Mesenchymal stem cell (in vitro differentiated cells and primary cell): ENCODE measurements around the gene MSANTD4. TPM values are rescaled to one million over a fixed set of nuclear protein-coding genes. Genes with fewer than 3 reads are reported as not detected.
A peak's percentile ranks its signal among the peaks of the same experiment; 100 is the strongest.

Experiments used
- DNase-seq: peaks from one replicate; pipeline ENCODE4 v3.0.0-alpha.2; 2013
- H2AFZ ChIP-seq: one replicate; pipeline ENCODE4 v1.6.1; 2013; ENCODE audit warnings: low read depth, mild to moderate bottlenecking, control low read depth, inconsistent platforms, low read length, moderate library complexity
- H2AK5ac ChIP-seq: 2 replicates; pipeline ENCODE4 v1.6.1; 2013; ENCODE audit warnings: low read length, moderate library complexity, mild to moderate bottlenecking, inconsistent platforms; ENCODE audit not compliant: severe bottlenecking
- H2BK120ac ChIP-seq: one replicate; pipeline ENCODE4 v1.6.1; 2013; ENCODE audit warnings: low read depth, mild to moderate bottlenecking, inconsistent platforms, low read length, moderate library complexity
- H2BK12ac ChIP-seq, 2 experiments: one replicate each; pipeline ENCODE4 v1.6.1; 2013; ENCODE audit warnings: inconsistent platforms in 2 of 2, low read length in 2 of 2, mild to moderate bottlenecking in 2 of 2, moderate library complexity in 2 of 2, control low read depth in 1 of 2
- H2BK15ac ChIP-seq: one replicate; pipeline ENCODE4 v1.6.1; 2013; ENCODE audit warnings: mild to moderate bottlenecking, low read depth, inconsistent platforms; ENCODE audit not compliant: poor library complexity, severe bottlenecking
- H2BK5ac ChIP-seq: 2 replicates; pipeline ENCODE4 v1.6.1; 2013; ENCODE audit warnings: low read depth, mild to moderate bottlenecking, low read length, control low read depth, inconsistent platforms; ENCODE audit not compliant: poor library complexity, severe bottlenecking
- H3K14ac ChIP-seq, 2 experiments: one replicate each; pipeline ENCODE4 v1.6.1; 2013; ENCODE audit warnings: inconsistent platforms in 2 of 2, low read length in 2 of 2, control low read depth in 1 of 2, mild to moderate bottlenecking in 1 of 2, moderate library complexity in 1 of 2
- H3K18ac ChIP-seq, 2 experiments: one replicate each; pipeline ENCODE4 v1.6.1; 2013; ENCODE audit warnings: inconsistent platforms in 2 of 2, low read length in 2 of 2, control low read depth in 1 of 2, low read depth in 1 of 2, mild to moderate bottlenecking in 1 of 2
- H3K23ac ChIP-seq, 2 experiments: one replicate each; pipeline ENCODE4 v1.6.1; 2013; ENCODE audit warnings: inconsistent platforms in 2 of 2, low read length in 2 of 2, mild to moderate bottlenecking in 2 of 2, moderate library complexity in 2 of 2, control low read depth in 1 of 2
- H3K27ac ChIP-seq: 2 replicates; pipeline ENCODE4 v1.5.1; 2013; ENCODE audit warnings: mild to moderate bottlenecking, moderate library complexity, low read length, control low read depth, inconsistent platforms; ENCODE audit not compliant: poor library complexity, severe bottlenecking
- H3K27me3 ChIP-seq, 2 experiments: 2 replicates each; pipeline versions ENCODE4 v1.6.1 to v1.7.0; 2013; ENCODE audit warnings: low read length in 2 of 2, mild to moderate bottlenecking in 2 of 2, moderate library complexity in 2 of 2, control low read depth in 1 of 2, inconsistent platforms in 1 of 2; ENCODE audit not compliant: control insufficient read depth in 1 of 2, insufficient read depth in 1 of 2
- H3K36me3 ChIP-seq, 2 experiments: 2 replicates each; pipeline versions ENCODE4 v1.6.1 to v1.7.0; 2013; ENCODE audit warnings: low read length in 2 of 2, control low read depth in 1 of 2, inconsistent platforms in 1 of 2, low read depth in 1 of 2, mild to moderate bottlenecking in 1 of 2; ENCODE audit not compliant: insufficient read depth in 2 of 2, control insufficient read depth in 1 of 2
- H3K4ac ChIP-seq, 2 experiments: one replicate each; pipeline ENCODE4 v1.6.1; 2013; ENCODE audit warnings: inconsistent platforms in 2 of 2, low read length in 2 of 2, mild to moderate bottlenecking in 2 of 2, moderate library complexity in 2 of 2, control low read depth in 1 of 2, low read depth in 1 of 2
- H3K4me1 ChIP-seq: 2 replicates; pipeline ENCODE4 v1.6.1; 2013; ENCODE audit warnings: low read depth, low read length, control low read depth; ENCODE audit not compliant: control insufficient read depth, insufficient read depth
- H3K4me2 ChIP-seq: 2 replicates; pipeline ENCODE4 v1.6.1; 2013; ENCODE audit warnings: low read length, mild to moderate bottlenecking, inconsistent platforms; ENCODE audit not compliant: poor library complexity, severe bottlenecking
- H3K4me3 ChIP-seq, 2 experiments: 2 replicates each; pipeline versions ENCODE4 v1.5.1 to v1.7.0; 2013; ENCODE audit warnings: low read length in 2 of 2, mild to moderate bottlenecking in 2 of 2, control low read depth in 1 of 2, low read depth in 1 of 2; ENCODE audit not compliant: insufficient read depth in 1 of 2
- H3K79me1 ChIP-seq: replicated peaks from 2 replicates; pipeline ENCODE4 v1.6.1; 2013; ENCODE audit warnings: mild to moderate bottlenecking, control low read depth, low read length, inconsistent platforms; ENCODE audit not compliant: poor library complexity, severe bottlenecking
- H3K9ac ChIP-seq: 2 replicates; pipeline ENCODE4 v1.7.0; 2013; ENCODE audit warnings: mild to moderate bottlenecking, low read length, moderate library complexity
- H3K9me3 ChIP-seq: 2 replicates; pipeline ENCODE4 v1.7.0; 2013; ENCODE audit warnings: mild to moderate bottlenecking, low read length; ENCODE audit not compliant: control insufficient read depth
- H4K8ac ChIP-seq: one replicate; pipeline ENCODE4 v1.6.1; 2013; ENCODE audit warnings: inconsistent platforms, mild to moderate bottlenecking, low read length, moderate library complexity
- H4K91ac ChIP-seq: one replicate; pipeline ENCODE4 v1.6.1; 2013; ENCODE audit warnings: mild to moderate bottlenecking, low read length, inconsistent platforms
- WGBS: methylation state at CpG from one replicate; pipeline ENCODE4 v1.1.7; 2013; ENCODE audit warnings: mixed read lengths; 5-methylcytosine and 5-hydroxymethylcytosine counted together
- polyA plus RNA-seq, 2 experiments: library from polyadenylated mRNA; stranded (reverse); fragments of 200-250 nt; gene quantifications; one replicate each; pipeline ENCODE4 v1.2.3, GENCODE V29; 2013

Gene MSANTD4
- polyA plus RNA-seq (2013, experiment 1 of 2), result 24.9 TPM
- 25.1 TPM for polyA plus RNA-seq (2013, experiment 2 of 2)

DNA sequence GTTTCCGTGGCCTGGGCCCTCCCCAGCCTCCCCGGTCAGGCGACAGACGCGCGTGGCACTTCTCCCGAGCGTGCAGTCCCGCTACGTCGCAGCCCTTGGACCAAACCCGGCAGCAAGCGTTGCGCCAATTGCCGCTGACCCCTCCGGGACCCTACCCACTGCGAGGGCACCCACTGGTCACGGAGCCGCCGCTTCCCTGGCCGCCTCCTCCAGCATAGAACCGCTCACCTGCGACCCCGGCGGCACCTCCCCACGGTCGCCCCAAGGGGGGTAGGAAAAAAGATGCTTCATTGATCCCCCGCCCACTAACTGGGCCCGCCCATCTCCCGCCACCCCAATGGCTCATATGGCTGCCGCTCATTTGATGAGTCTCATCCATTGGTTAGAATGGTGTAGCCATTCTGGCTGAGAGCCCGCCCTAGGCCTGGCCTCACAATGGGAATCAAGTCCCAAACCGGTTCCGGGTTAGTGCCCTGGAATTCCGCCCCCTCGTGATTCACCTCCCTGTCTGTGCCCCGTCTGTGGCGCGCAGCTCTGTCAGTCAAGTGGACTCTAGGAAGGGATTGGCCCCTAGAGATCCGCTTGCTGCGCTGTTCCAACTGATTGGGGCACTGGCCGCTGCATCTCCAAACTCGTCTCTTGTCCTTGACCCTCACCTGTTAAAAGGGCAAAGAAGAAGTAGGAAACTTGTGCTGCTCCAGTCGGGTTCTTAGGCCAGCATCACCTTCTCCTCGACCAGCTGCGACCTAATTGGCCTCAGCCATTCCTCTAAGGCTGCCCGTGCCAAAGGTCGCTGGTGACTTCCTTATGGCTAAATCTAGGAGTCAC is at the start of gene MSANTD4:
Gene MSANTD4, minus strand, starts transcription at position 274 of the 828 bp plus-strand sequence. CDS start 11,323 bp downstream, outside the sequence.
- Histone ChIP-seq H2AK5ac (peak within 1 kb of the TSS; percentile 75), H2BK15ac (no peak within 1 kb of the TSS), H3K4me1 (no peaks in the 10 kb centered on the region), H2BK120ac (peak within 1 kb of the TSS; percentile 75), H3K79me1 (peaks cover 9% of the 10 kb centered on the region), H3K4ac (peak within 1 kb of the TSS; percentile 87 to 91), H4K91ac (peak within 1 kb of the TSS; percentile 91), H2BK5ac (peak within 1 kb of the TSS; percentile 62), H4K8ac (peak within 1 kb of the TSS; percentile 99), H3K23ac (peak within 1 kb of the TSS in 1 of 2 experiments; percentile 96), H3K27ac (peak within 1 kb of the TSS; percentile 70), H3K4me2 (peak within 1 kb of the TSS; percentile 89), H3K9ac (peak within 1 kb of the TSS; percentile 94), H3K36me3 (peaks cover 0 to 6% of the 10 kb centered on the region in 2 experiments), H2BK12ac (peak within 1 kb of the TSS in 1 of 2 experiments; percentile 37), H3K27me3 (no peaks in the 10 kb centered on the region), H3K4me3 (peak within 1 kb of the TSS; percentile 94 to 95), H3K14ac (peak within 1 kb of the TSS in 1 of 2 experiments; percentile 61), H2AFZ (peak within 1 kb of the TSS; percentile 94), H3K18ac (peak within 1 kb of the TSS; percentile 77 to 100), H3K9me3 (no peaks in the 10 kb centered on the region)
- under 1% methylated on average over 48 of the region's 48 CpGs for WGBS
- DNase-seq, result peak; percentile 100

DNA sequence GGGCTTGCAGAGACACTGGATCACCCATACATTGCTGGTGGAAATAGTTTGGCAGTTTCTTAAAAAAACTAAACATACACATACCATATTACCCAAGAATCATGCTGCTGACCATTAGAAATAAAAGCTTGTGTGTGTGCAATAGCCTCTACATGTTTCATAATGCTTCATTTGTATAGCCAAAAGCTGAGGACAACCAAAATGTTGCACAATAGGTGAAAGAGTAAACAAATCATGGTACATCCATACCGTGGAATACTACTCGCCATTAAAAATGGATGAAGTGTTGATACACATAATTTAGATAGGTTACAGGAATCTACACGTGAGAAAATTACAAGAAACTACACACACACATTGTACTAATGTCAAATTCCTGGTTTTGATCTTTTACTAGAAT is 48.6 kb upstream of the MSANTD4 start:
- Histone ChIP-seq H3K4ac (no peak overlapping the region), H3K27me3 (no peaks in the 10 kb centered on the region), H4K8ac (no peak overlapping the region), H3K4me3 (no peak overlapping the region), H2AK5ac (no peak overlapping the region), H3K27ac (no peak overlapping the region), H3K79me1 (peaks cover 7% of the 10 kb centered on the region), H2BK15ac (no peak overlapping the region), H2BK5ac (no peak overlapping the region), H3K18ac (no peak overlapping the region), H3K36me3 (no peaks in the 10 kb centered on the region), H3K23ac (no peak overlapping the region), H3K14ac (no peak overlapping the region), H2AFZ (no peak overlapping the region), H3K4me2 (no peak overlapping the region), H3K9me3 (no peaks in the 10 kb centered on the region), H3K9ac (no peak overlapping the region), H3K4me1 (no peaks in the 10 kb centered on the region), H2BK120ac (no peak overlapping the region), H4K91ac (no peak overlapping the region), H2BK12ac (no peak overlapping the region)
- WGBS, result no CpG with 5 or more reads among the region's 3 CpGs
- DNase-seq, result no peak

DNA sequence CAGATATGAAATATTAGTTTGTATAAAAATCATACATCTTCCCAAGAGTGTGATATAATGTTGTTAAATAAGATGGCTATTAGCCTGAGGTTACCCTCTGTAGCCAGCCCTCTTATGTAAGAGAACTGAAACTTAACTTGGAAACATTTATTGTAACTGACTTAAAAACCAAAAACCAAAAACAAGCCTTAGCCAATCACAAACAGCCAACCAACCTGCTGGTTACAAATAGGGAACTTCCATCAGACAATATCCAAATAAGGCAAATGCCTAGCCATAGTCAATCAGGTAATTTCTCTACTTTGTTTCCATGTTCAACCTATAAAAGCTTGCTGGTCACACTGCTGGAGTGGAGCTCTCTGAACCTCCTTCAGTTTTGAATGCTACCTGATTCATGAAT is 41.0 kb upstream of the MSANTD4 start:
- no peak overlapping the region for H3K14ac ChIP-seq
- no peak overlapping the region for H3K9ac ChIP-seq
- H3K79me1 ChIP-seq, result peaks cover 12% of the 10 kb centered on the region

More for the DNA sequence above, 41.0 kb upstream of the MSANTD4 start:
- no peaks in the 10 kb centered on the region for H3K27me3 ChIP-seq
- no peak overlapping the region for H2BK12ac ChIP-seq
- H3K36me3 ChIP-seq, result no peaks in the 10 kb centered on the region
- H3K4ac ChIP-seq, result no peak overlapping the region
- no peak overlapping the region for H3K4me2 ChIP-seq
- no peak overlapping the region for H4K91ac ChIP-seq
- no peak overlapping the region for H3K23ac ChIP-seq
- no peaks in the 10 kb centered on the region for H3K4me1 ChIP-seq
- H2BK120ac ChIP-seq, result no peak overlapping the region
- no peak overlapping the region for H4K8ac ChIP-seq
- H3K4me3 ChIP-seq, result no peak overlapping the region
- H3K27ac ChIP-seq, result no peak overlapping the region
- no peak overlapping the region for H2AFZ ChIP-seq
- DNase-seq, result no peak
- no peak overlapping the region for H2AK5ac ChIP-seq
- no peak overlapping the region for H2BK15ac ChIP-seq
- H2BK5ac ChIP-seq, result no peak overlapping the region
- H3K18ac ChIP-seq, result no peak overlapping the region
- no peaks in the 10 kb centered on the region for H3K9me3 ChIP-seq
